Lower lobe of right lung (tissue), 2 donors: ENCODE measurements around the gene NAT8L. TPM values are rescaled to one million over a fixed set of nuclear protein-coding genes. Genes with fewer than 3 reads are reported as not detected.

Experiments used
- ATAC-seq, 2 donors: fragments of 200-7000 bp; cut with Tn5 transposase; one replicate each; pipeline ENCODE4 v1.9.1; 2020 to 2022; ENCODE audit warnings: mild to moderate bottlenecking in 2 of 2, moderate library complexity in 2 of 2
- DNase-seq: peaks from one replicate; pipeline ENCODE4 v3.0.0-alpha.2; 2020
- H3K27ac ChIP-seq: fragments of 200-600 bp; one replicate; pipeline ENCODE4 v1.8.0; 2022
- H3K27me3 ChIP-seq: fragments of 200-600 bp; one replicate; pipeline ENCODE4 v1.8.0; 2022; ENCODE audit warnings: low read depth
- H3K36me3 ChIP-seq: fragments of 200-600 bp; one replicate; pipeline ENCODE4 v1.8.0; 2022; ENCODE audit warnings: mild to moderate bottlenecking
- H3K4me1 ChIP-seq: fragments of 200-600 bp; one replicate; pipeline ENCODE4 v1.8.0; 2022
- H3K4me3 ChIP-seq: fragments of 200-600 bp; one replicate; pipeline ENCODE4 v1.8.0; 2022; ENCODE audit warnings: mild to moderate bottlenecking
- H3K9me3 ChIP-seq: fragments of 200-600 bp; one replicate; pipeline ENCODE4 v1.8.0; 2022
- intact Hi-C: fragments of 100-400 bp; cut with DNase I; formaldehyde crosslinking; loops from one replicate; pipeline ENCODE4 v1.11.0; 2022
- total RNA-seq: library from RNA; stranded (reverse); fragmentation: NEBNext Ultra II Directional; extraction: Animal tissue kit (Norgen Biotek cat#: 25700); gene quantifications from one replicate; pipeline ENCODE4 v1.2.1, GENCODE V29; 2021
- TF ChIP-seq, protein P1 (sequence below): fragments of 200-600 bp; IDR thresholded peaks from one replicate; pipeline ENCODE4 v1.8.0; 2022; ENCODE audit warnings: antibody characterized with exemption, mild to moderate bottlenecking
- donor health status: DM: no; HTN: yes; CAD: no; lungs with severe emphysema.

Gene NAT8L
- total RNA-seq, 1 donor from 2014 or later: 0.24 TPM

DNA sequence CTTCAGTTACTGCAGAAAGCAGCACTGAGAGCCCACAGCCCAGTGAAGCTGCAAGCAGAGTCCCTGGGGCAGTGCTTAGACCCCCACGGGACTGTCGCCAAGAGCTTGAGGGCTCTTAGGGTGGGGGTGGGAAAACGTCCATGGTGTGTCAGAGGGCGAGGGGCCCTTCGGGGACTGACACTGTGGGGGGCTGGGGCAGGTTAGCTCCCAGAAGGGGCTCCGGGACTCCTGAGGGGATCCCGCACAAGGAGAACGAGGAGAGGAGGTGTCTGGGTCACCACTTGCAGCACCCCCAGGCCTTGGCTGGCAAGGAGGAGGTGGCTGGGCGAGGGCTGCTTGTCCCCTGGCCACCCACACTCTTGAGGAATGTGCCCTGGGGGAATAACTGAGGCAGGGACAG is 20.8 kb downstream of the NAT8L start:
- DNase-seq: no peak
- H3K27me3 ChIP-seq: no peaks in the 10 kb centered on the region
- no peak overlapping the region for H3K27ac ChIP-seq
- H3K4me3 ChIP-seq: no peak overlapping the region
- H3K9me3 ChIP-seq: no peaks in the 10 kb centered on the region
- no peak for ATAC-seq
- TF ChIP-seq, protein P1, sequence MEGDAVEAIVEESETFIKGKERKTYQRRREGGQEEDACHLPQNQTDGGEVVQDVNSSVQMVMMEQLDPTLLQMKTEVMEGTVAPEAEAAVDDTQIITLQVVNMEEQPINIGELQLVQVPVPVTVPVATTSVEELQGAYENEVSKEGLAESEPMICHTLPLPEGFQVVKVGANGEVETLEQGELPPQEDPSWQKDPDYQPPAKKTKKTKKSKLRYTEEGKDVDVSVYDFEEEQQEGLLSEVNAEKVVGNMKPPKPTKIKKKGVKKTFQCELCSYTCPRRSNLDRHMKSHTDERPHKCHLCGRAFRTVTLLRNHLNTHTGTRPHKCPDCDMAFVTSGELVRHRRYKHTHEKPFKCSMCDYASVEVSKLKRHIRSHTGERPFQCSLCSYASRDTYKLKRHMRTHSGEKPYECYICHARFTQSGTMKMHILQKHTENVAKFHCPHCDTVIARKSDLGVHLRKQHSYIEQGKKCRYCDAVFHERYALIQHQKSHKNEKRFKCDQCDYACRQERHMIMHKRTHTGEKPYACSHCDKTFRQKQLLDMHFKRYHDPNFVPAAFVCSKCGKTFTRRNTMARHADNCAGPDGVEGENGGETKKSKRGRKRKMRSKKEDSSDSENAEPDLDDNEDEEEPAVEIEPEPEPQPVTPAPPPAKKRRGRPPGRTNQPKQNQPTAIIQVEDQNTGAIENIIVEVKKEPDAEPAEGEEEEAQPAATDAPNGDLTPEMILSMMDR: no peak
- H3K4me1 ChIP-seq: no peaks in the 10 kb centered on the region
- intact Hi-C loops: no loop called here
- no peaks in the 10 kb centered on the region for H3K36me3 ChIP-seq

DNA sequence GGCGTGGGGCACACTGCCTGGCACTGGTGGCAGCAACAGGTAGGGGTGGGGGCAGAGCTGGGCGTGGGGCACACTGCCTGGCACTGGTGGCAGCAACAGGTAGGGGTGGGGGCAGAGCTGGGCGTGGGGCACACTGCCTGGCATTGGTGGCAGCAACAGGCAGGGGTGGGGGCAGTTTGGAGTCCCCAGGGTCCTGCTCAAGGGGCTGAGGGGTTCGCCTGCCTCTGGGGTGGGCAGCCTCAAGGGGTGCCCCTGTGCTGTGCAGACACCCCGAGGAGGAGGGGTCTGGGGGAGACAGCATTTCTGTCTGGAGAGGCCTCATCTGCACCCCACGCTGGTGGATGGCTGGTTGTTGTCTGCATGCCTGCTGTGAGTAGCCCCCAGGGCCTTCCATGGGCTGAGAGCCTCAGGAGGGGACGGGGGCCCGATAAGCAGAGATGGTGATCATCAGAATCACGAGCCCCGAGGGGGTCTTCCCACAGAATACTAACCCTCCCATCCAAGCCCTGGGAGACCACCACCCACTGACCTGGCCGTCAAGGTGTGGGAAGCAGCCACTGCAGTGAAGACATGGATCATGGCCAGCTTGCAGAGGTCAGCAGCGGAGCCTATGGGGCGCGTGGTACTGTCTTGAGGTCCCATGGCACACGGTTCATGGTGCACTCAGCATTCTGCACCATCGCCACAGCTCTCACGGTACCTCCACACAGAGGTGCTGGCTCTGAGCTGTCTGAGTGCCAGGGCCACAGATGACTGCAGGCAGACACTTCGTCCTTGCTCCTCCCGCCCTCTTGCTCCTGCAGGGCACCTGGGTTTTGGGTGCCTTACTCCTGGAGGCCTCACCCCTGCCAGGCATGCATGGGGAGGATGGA is 21.5 kb downstream of the NAT8L start:
- no peak overlapping the region for H3K27ac ChIP-seq
- no peak overlapping the region for H3K4me3 ChIP-seq
- no peaks in the 10 kb centered on the region for H3K4me1 ChIP-seq
- H3K36me3 ChIP-seq: no peaks in the 10 kb centered on the region
- no peak for DNase-seq
- TF ChIP-seq, protein P1: no peak
- no peaks in the 10 kb centered on the region for H3K27me3 ChIP-seq
- peak; percentile 28 to 59 for ATAC-seq
- no peaks in the 10 kb centered on the region for H3K9me3 ChIP-seq
- intact Hi-C loops: no loop called here

DNA sequence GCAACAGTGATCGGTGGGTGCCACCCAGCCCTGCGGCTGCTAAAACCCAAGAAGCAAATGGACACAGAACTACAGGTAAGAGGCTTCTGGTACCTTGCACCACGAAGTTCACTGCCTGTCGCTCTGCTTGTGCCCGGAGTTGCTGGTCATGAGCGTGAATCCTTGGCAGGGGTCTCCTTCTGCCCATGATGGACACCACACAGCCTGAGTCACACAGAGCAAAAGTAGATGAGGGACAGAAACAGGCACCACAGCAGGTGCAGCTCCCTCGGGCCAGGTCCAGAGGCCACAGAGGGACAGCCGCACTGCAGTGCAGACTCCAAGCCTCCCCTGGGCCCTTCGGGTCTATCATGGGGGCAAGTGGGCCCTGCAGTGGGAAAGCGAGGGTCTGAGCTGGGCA is 22.4 kb downstream of the NAT8L start:
- no peak for DNase-seq

DNA sequence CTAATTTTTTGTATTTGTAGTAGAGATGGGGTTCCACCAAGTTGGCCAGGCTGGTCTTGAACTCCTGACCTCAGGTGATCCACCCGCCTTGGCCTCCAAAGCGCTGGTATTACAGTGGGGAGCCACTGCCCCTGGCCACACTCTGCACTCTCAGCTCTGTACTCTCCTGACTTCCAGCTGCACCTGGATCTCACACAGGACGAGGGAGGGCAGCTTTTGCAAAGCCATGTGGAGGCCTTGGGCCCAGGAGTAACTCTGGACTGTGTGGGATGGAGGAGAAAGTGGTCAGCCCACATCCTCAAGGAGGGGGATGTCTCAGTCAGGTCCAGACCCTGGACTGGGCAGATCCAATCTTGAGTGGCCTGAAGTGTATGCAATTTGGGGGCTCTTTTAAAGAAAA is 23.0 kb downstream of the NAT8L start:
- Histone ChIP-seq H3K4me1 (no peaks in the 10 kb centered on the region), H3K27me3 (no peaks in the 10 kb centered on the region), H3K36me3 (no peaks in the 10 kb centered on the region), H3K4me3 (no peak overlapping the region), H3K9me3 (no peaks in the 10 kb centered on the region), H3K27ac (no peak overlapping the region)
- DNase-seq (no peak), ATAC-seq (no peak)
- intact Hi-C loops: no loop called here
- TF ChIP-seq, protein P1: no peak

More for the DNA sequence above, 22.4 kb downstream of the NAT8L start:
- Histone ChIP-seq H3K27me3 (no peaks in the 10 kb centered on the region), H3K27ac (no peak overlapping the region), H3K36me3 (no peaks in the 10 kb centered on the region), H3K4me3 (no peak overlapping the region), H3K9me3 (no peaks in the 10 kb centered on the region), H3K4me1 (no peaks in the 10 kb centered on the region)
- ATAC-seq: no peak
- TF ChIP-seq, protein P1: no peak
- intact Hi-C loops: no loop called here

DNA sequence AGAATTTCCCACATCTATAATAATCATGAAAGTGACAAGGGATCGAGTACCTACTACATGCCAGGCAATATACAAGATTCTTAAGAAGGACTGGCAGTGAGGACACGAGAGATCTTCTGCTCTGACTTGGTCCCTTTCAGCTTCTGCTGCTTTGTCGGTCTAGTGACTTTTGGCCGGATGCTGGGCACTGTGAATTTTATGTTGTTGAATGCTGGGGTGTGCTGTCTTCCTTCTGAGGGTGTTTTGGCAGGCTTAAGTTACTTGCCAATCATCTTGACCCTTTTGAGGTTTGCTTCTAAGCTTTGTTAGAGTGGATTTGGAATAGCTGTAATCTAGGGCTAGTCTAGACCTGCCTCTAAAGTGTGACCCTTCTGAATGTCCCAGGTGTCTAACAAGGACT is 23.5 kb downstream of the NAT8L start:
- TF ChIP-seq, protein P1: no peak
- H3K36me3 ChIP-seq: no peaks in the 10 kb centered on the region
- no peak overlapping the region for H3K4me3 ChIP-seq
- ATAC-seq: no peak
- no peak overlapping the region for H3K27ac ChIP-seq
- H3K4me1 ChIP-seq: no peaks in the 10 kb centered on the region
- H3K9me3 ChIP-seq: no peaks in the 10 kb centered on the region
- intact Hi-C loops: no loop called here
- no peak for DNase-seq
- no peaks in the 10 kb centered on the region for H3K27me3 ChIP-seq
